HG03457 (cell line): ENCODE measurements around the gene LILRB1.
A peak's percentile ranks its signal among the peaks of the same experiment; 100 is the strongest.
"Not testable (repeated sequence)": the region's sequence is repeated elsewhere in the genome, so short reads cannot be mapped to it uniquely, and the experiment has no call there.

ENCODE experiments used
- ATAC-seq: cut with Tn5 transposase; IDR thresholded peaks from one replicate; pipeline ENCODE4 v1.9.1; 2021; ENCODE audit warnings: moderate number of reproducible peaks; ENCODE audit not compliant: unreplicated experiment

Gene LILRB1

GRCh38 chr19:54630262-54630661 lies at the start of gene LILRB1:
TSS of gene LILRB1 (plus strand) at chr19:54630484. CDS start at chr19:54631074, 590 bp downstream.
- not testable (repeated sequence) for ATAC-seq

- no peak for ATAC-seq
Observed at GRCh38 chr19:54586397-54586796, 43.9 kb upstream of the LILRB1 start.

- no peak for ATAC-seq
Observed at GRCh38 chr19:54587026-54587425, 43.3 kb upstream of the LILRB1 start.

- not testable (repeated sequence) for ATAC-seq
Observed at GRCh38 chr19:54593445-54593844, 36.8 kb upstream of the LILRB1 start, which contains the start of gene LILRA1. TSS of gene LILRA1 (plus strand) at chr19:54593632. CDS start at chr19:54594245, 613 bp downstream.

GRCh38 chr19:54593931-54594626 lies 36.2 kb upstream of the LILRB1 start:
- ATAC-seq = not testable (repeated sequence)

GRCh38 chr19:54594737-54595136 lies 35.5 kb upstream of the LILRB1 start:
- no peak for ATAC-seq

- not testable (repeated sequence) for ATAC-seq
Observed at GRCh38 chr19:54595680-54596436, 34.4 kb upstream of the LILRB1 start.

GRCh38 chr19:54600212-54600611 lies 30.1 kb upstream of the LILRB1 start:
- no peak for ATAC-seq

- ATAC-seq = no peak
Observed at GRCh38 chr19:54606230-54606629, 24.1 kb upstream of the LILRB1 start.

GRCh38 chr19:54606891-54607784 lies 23.1 kb upstream of the LILRB1 start:
- ATAC-seq = no peak

GRCh38 chr19:54607785-54608150 lies 22.5 kb upstream of the LILRB1 start:
- no peak for ATAC-seq

GRCh38 chr19:54608205-54608604 lies 22.1 kb upstream of the LILRB1 start:
- no peak for ATAC-seq

- ATAC-seq = no peak
Observed at GRCh38 chr19:54608792-54609191, 21.5 kb upstream of the LILRB1 start.

GRCh38 chr19:54609356-54609791 lies 20.9 kb upstream of the LILRB1 start:
- no peak for ATAC-seq

GRCh38 chr19:54612428-54612827 lies 17.9 kb upstream of the LILRB1 start:
- no peak for ATAC-seq

- no peak for ATAC-seq
Observed at GRCh38 chr19:54614726-54615125, 15.6 kb upstream of the LILRB1 start.

- no peak for ATAC-seq
Observed at GRCh38 chr19:54616057-54616456, 14.2 kb upstream of the LILRB1 start.

GRCh38 chr19:54616821-54617560 lies 13.3 kb upstream of the LILRB1 start:
- ATAC-seq = peak; percentile 57

GRCh38 chr19:54620464-54620863 lies 9.8 kb upstream of the LILRB1 start:
- ATAC-seq = no peak

- no peak for ATAC-seq
Observed at GRCh38 chr19:54622431-54622830, 7.9 kb upstream of the LILRB1 start.
